ENCODE data around the gene SORCS2. TPM values are rescaled to one million over a fixed set of nuclear protein-coding genes. Genes with fewer than 3 reads are reported as not detected.

SORCS2 gene
- total RNA-seq, 1 donor from 2014 or later: not detected

GRCh38 chr4:7699031-7699430, 506.7 kb downstream of the SORCS2 start:
- intact Hi-C loops (cut with micrococcal nuclease): no loop called here
- peaks cover 2% of the 10 kb centered on the region for H3K27me3 Mint-ChIP-seq
- H3K27ac Mint-ChIP-seq: no peak overlapping the region
- H3K4me1 Mint-ChIP-seq: no peaks in the 10 kb centered on the region
- TF ChIP-seq CTCF (IDR thresholded peaks at IDR 0.05): no peak
- no peak overlapping the region for H3K4me3 Mint-ChIP-seq
- ChIA-PET CTCF (no interaction called here), POLR2A (no interaction called here)
- DNase-seq (no peak), ATAC-seq (ENCODE audit: low read depth) (no peak)
- peaks cover 3% of the 10 kb centered on the region for H3K9me3 Mint-ChIP-seq
- no peaks in the 10 kb centered on the region for H3K36me3 Mint-ChIP-seq (ENCODE audit: low read depth)

GRCh38 chr4:7699825-7700224, 507.5 kb downstream of the SORCS2 start:
- Mint-ChIP-seq H3K4me3 (no peak overlapping the region), H3K4me1 (no peaks in the 10 kb centered on the region), H3K27ac (no peak overlapping the region), H3K9me3 (peaks cover 2% of the 10 kb centered on the region), H3K36me3 (ENCODE audit: low read depth) (no peaks in the 10 kb centered on the region), H3K27me3 (peaks cover 2% of the 10 kb centered on the region)
- ChIA-PET CTCF (no interaction called here), POLR2A (no interaction called here)
- intact Hi-C loops (cut with micrococcal nuclease): no loop called here
- no peak for DNase-seq
- no peak for TF ChIP-seq CTCF (IDR thresholded peaks at IDR 0.05)
- ATAC-seq (ENCODE audit: low read depth): no peak

GRCh38 chr4:7700665-7701064, 508.3 kb downstream of the SORCS2 start:
- H3K27me3 Mint-ChIP-seq: peaks cover 2% of the 10 kb centered on the region
- H3K36me3 Mint-ChIP-seq (ENCODE audit: low read depth): no peaks in the 10 kb centered on the region
- no peak overlapping the region for H3K27ac Mint-ChIP-seq

DNA sequence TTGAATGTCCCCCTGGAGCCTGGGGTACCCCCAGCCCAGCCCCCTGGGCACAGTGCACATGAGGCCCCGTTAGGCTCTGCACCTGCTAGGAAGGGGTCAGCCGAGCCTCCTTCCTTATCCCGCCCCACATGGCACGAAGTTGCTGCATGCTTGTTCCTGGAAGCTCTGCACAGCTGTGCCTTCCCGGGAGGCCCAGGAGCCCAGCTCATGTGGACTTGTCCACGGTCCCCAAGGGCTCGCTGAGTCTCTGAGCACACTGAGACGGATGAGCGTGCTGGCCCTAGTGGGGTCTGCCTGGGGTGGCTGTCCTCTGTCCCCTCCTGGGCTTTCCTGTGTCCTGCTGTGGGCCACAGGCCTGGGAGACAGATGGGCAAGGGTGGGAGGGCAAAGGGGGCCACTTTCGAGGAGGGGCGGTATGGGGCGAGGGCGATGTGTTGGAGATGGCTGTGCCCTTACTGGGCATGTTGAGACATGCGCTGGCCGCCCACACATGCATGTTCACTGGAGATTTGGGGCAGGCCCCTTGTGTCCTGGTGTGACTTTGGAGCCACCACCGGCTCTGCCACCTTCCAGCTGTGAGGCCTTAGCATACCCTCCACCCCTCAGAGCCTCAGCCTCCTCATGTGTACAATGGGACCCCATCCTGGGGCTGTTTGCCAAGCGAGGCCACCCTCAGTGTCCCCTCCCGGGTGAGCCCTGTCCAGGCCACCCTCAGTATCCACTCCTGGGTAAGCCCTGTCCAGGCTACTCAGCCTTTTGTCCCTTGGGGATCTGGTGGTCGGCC, 509.7 kb downstream of the SORCS2 start:
- CTCF ChIA-PET: no interaction called here
- no peak overlapping the region for H3K27ac Mint-ChIP-seq
- no peaks in the 10 kb centered on the region for H3K36me3 Mint-ChIP-seq (ENCODE audit: low read depth)
- intact Hi-C loops (cut with micrococcal nuclease): no loop called here
- H3K27me3 Mint-ChIP-seq: peaks cover 2% of the 10 kb centered on the region
- DNase-seq: no peak
- no peak overlapping the region for H3K4me3 Mint-ChIP-seq
- no peak for TF ChIP-seq CTCF (IDR thresholded peaks at IDR 0.05)
- ATAC-seq (ENCODE audit: low read depth): no peak
- H3K9me3 Mint-ChIP-seq: no peaks in the 10 kb centered on the region
- H3K4me1 Mint-ChIP-seq: no peaks in the 10 kb centered on the region
- POLR2A ChIA-PET: no interaction called here

More at GRCh38 chr4:7700665-7701064, 508.3 kb downstream of the SORCS2 start:
- Mint-ChIP-seq H3K4me3 (no peak overlapping the region), H3K9me3 (no peaks in the 10 kb centered on the region), H3K4me1 (no peaks in the 10 kb centered on the region)
- no peak for DNase-seq
- CTCF ChIA-PET: no interaction called here
- POLR2A ChIA-PET: no interaction called here
- no peak for TF ChIP-seq CTCF (IDR thresholded peaks at IDR 0.05)
- ATAC-seq (ENCODE audit: low read depth): no peak
- intact Hi-C loops (cut with micrococcal nuclease): no loop called here

DNA sequence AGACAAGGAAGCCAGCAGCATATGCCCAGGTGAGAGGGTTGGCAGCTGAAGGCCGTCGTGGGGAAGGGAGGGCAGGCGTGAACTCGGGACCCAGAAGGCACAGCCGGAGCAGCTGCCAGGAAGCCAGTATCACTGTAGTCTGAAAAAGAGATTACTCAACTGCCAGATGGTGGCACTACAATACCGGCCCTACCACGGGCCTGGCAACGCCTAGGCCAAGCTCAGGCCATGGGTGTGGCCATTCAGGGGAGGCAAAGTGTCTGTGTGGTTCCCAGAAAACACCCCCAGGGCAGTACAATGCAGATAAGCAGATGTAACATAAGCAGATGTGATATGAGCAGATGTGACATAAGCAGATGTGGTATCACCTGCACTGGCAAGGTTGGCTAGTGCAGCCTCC, 511.4 kb downstream of the SORCS2 start:
- no peaks in the 10 kb centered on the region for H3K4me1 Mint-ChIP-seq
- ATAC-seq (ENCODE audit: low read depth) (no peak), DNase-seq (no peak)
- H3K27ac Mint-ChIP-seq: no peak overlapping the region
- H3K27me3 Mint-ChIP-seq: peaks cover 2% of the 10 kb centered on the region
- ChIA-PET POLR2A (no interaction called here), CTCF (no interaction called here)
- intact Hi-C loops (cut with micrococcal nuclease): no loop called here
- H3K9me3 Mint-ChIP-seq: no peaks in the 10 kb centered on the region
- TF ChIP-seq CTCF (IDR thresholded peaks at IDR 0.05): no peak
- H3K36me3 Mint-ChIP-seq (ENCODE audit: low read depth): no peaks in the 10 kb centered on the region
- no peak overlapping the region for H3K4me3 Mint-ChIP-seq

Measured in activated B cell treated with CpG ODN at 0.5 μM for 24 hours (primary cell).